Heart left ventricle (tissue), 16 donors: Measurements from ENCODE around the gene ZNF319. TPM values are rescaled to one million over a fixed set of nuclear protein-coding genes. Genes with fewer than 3 reads are reported as not detected.

Source experiments
- ATAC-seq, 4 donors: fragments of 200-7000 bp; cut with Tn5 transposase; one replicate each; pipeline ENCODE4 v1.9.1; 2020 to 2022; ENCODE audit warnings: moderate library complexity in 4 of 4, mild to moderate bottlenecking in 3 of 4, moderate number of reproducible peaks in 1 of 4
- DNase-seq, 5 donors: peaks; one replicate each; pipeline ENCODE4 v3.0.0-alpha.2; 2020
- H3K27ac ChIP-seq, 12 donors: fragments of 200-600 bp; sonication (generic) in 4 of 12; one replicate each; pipeline versions ENCODE4 v1.5.0 to v1.8.0; 2016 to 2022; ENCODE audit warnings: mild to moderate bottlenecking in 2 of 12
- H3K27me3 ChIP-seq, 9 donors: fragments of 200-600 bp; sonication (generic) in 2 of 9; one replicate each; pipeline versions ENCODE4 v1.5.1 to v1.8.0; 2016 to 2022; ENCODE audit warnings: mild to moderate bottlenecking in 3 of 9
- H3K36me3 ChIP-seq, 9 donors: fragments of 200-600 bp; sonication (generic) in 2 of 9; one replicate each; pipeline versions ENCODE4 v1.5.0 to v1.8.0; 2018 to 2022; ENCODE audit warnings: mild to moderate bottlenecking in 2 of 9
- H3K4me1 ChIP-seq, 12 donors: fragments of 200-600 bp; sonication (generic) in 4 of 12; one replicate each; pipeline versions ENCODE4 v1.5.0 to v1.8.0; 2016 to 2022; ENCODE audit warnings: mild to moderate bottlenecking in 3 of 12
- H3K4me3 ChIP-seq, 12 donors: fragments of 200-600 bp; sonication (generic) in 4 of 12; one replicate each; pipeline versions ENCODE4 v1.5.0 to v1.8.0; 2017 to 2022; ENCODE audit warnings: mild to moderate bottlenecking in 9 of 12, moderate library complexity in 4 of 12
- H3K9me3 ChIP-seq, 12 donors: fragments of 200-600 bp; sonication (generic) in 4 of 12; one replicate each; pipeline versions ENCODE4 v1.5.0 to v1.8.0; 2016 to 2022; ENCODE audit warnings: mild to moderate bottlenecking in 1 of 12
- CTCF ChIP-seq, 12 donors: fragments of 200-600 bp; sonication (generic) in 4 of 12; IDR thresholded peaks; one replicate each; pipeline versions ENCODE4 v1.5.0 to v1.8.0; 2018 to 2022; ENCODE audit warnings: antibody characterized with exemption in 12 of 12, mild to moderate bottlenecking in 5 of 12
- POLR2A ChIP-seq, 2 donors: fragments of 450-650 bp; IDR thresholded peaks; one replicate each; pipeline ENCODE4 v1.6.1; 2017; ENCODE audit warnings: antibody characterized with exemption in 2 of 2, mild to moderate bottlenecking in 2 of 2, moderate library complexity in 2 of 2
- WGBS, 4 donors: extraction: QIAGEN DNeasy Blood & Tissue Kit in 2 of 4; methylation state at CpG; one replicate each; pipeline versions ENCODE4 v1.1.5 to v1.1.7; 2013 to 2018; 5-methylcytosine and 5-hydroxymethylcytosine counted together
- intact Hi-C, 10 donors: fragments of 100-400 bp; cut with DNase I; formaldehyde crosslinking; loops; one replicate each; pipeline versions ENCODE4 v1.11.1 to v1.14.2; 2022
- polyA plus RNA-seq, 2 donors: library from polyadenylated mRNA; stranded (reverse); fragments of 200-250 nt; gene quantifications; one replicate each; pipeline ENCODE4 v1.2.3, GENCODE V29; 2013
- total RNA-seq, 9 donors: library from RNA; depleted of rRNA in 2 of 9; stranded (reverse); fragments of >200 nt in 2 of 9; fragmentation: NEBNext Ultra II Directional in 3 of 9; extraction: Animal tissue kit (Norgen Biotek cat#: 25700) in 3 of 9; gene quantifications; one replicate each; pipeline versions ENCODE4 v1.1.0 to v1.2.4, GENCODE V29; 2016 to 2023
- donor health status: ischemic (EF 13 %, LVEDD 7.1; RV severe dilation, severe dysfunction).
- donor health status: healthy with polysubstance abuse.
- donor health status: DM: no; HTN: yes; CAD: no.
- donor health status: DM: no; HTN: no; CAD: no.
- donor health status: ischemic (EF 25% LVEDD 6.9; RV normal size, moderate dysfunction).
- donor health status: ischemic (EF 25% LVEDD 5.7; RV mildly dilated, moderate dysfunction).
- donor health status: healthy.
- donor health status: DM: yes; HTN: yes; CAD: no.
- donor health status: ischemic (EF 35%, LVEDD 5.7; RV mildly dilated, moderate dysfunction).
- donor health status: nonischemic (EF 11% LVEDD 7.7; RV severe dilation, severe dysfunction).
- donor health status: DM: yes; HTN: yes; CAD: no.
- donor health status: PGD.
- donor health status: ischemic (EF 29% LVEDD 5.4; RV normal size, mild dysfunction).
- donor health status: nonischemic (EF 23%, LVEDD 6.1; RV moderate dilation, normal function).

The ZNF319 gene
- total and polyA plus RNA-seq, 11 donors: 5.6 to 10.5 (median 8.6) TPM

DNA sequence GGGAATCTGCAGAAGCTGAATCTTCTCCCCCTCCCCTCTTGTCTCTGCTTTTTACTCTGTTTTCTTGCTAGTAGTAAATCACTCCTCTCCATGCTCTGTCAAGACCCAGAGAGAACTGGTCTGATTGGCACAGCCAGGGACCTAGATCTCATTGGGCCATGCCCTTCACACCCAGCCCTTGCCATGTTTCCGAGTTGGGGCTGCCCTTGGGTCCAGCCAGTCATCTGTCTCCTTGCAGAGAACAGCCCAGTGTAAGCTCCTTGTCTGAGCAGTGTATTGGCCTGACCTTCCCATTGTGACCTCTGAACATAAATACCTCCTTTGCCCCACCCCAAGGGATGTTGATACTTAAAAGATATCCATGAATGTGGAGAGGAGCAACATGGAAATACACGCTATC lies 28.9 kb upstream of the ZNF319 start:
- ATAC-seq (peak in 1 of 4 donors; percentile 7), DNase-seq (peak in 2 of 5 donors; percentile 34 to 59)
- Histone ChIP-seq H3K4me1 (peaks cover 17 to 94% (median 84%) of the 10 kb centered on the region in 12 donors), H3K27me3 (peaks cover 0 to 25% (median 0%) of the 10 kb centered on the region in 9 donors), H3K27ac (peak overlapping the region in 9 of 12 donors; percentile 17 to 99 (median 96)), H3K4me3 (no peak overlapping the region), H3K36me3 (no peaks in the 10 kb centered on the region), H3K9me3 (no peaks in the 10 kb centered on the region)
- WGBS, 4 donors: 58 to 78% (median 67%) methylated on average over 2 of the region's 2 CpGs
- intact Hi-C loops: loop anchor here in 5 of 10 donors (2.0 to 10.0 kb wide), 8 partner anchors 53 to 455 kb away; partner anchors contain the start of gene CSNK2A2 (in 3 of the 5)
- TF ChIP-seq POLR2A (IDR thresholded peaks at IDR 0.05) (no peak), CTCF (IDR thresholded peaks at IDR 0.05) (no peak)

DNA sequence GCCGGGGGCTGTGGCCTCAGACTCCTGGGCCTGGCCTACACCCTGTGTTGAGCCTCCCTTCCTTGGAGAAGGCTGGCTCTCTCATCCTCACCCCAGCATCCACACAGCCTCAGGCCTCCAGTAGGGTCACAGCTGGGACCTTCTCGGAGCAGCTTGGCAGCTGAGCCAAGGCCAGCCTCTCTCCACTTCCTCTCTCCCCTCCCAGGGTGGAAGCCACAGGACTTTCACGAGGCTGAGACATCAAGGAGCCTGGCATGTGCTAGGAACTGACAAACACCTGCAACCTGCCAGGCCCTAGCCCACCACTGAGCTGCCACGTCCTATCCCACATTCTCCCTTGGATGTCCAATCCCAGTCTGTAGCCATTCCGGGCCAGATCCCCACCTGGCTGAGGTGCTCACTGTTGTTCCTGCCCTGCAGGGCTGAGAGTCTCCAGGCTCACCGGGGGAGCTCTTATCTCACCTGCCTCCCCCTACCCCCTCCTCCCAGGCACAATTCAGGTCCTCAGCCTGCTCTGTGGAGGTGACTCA lies 28.1 kb upstream of the ZNF319 start:
- Histone ChIP-seq H3K27ac (peak overlapping the region in 10 of 12 donors; percentile 17 to 99 (median 95)), H3K36me3 (no peaks in the 10 kb centered on the region), H3K9me3 (no peaks in the 10 kb centered on the region), H3K27me3 (peaks cover 0 to 25% (median 0%) of the 10 kb centered on the region in 9 donors), H3K4me3 (peak overlapping the region in 5 of 12 donors; percentile 73 to 96 (median 91)), H3K4me1 (peaks cover 15 to 92% (median 77%) of the 10 kb centered on the region in 12 donors)
- 24 to 41% (median 37%) methylated on average over 6 of the region's 6 CpGs for WGBS, 4 donors
- intact Hi-C loops: loop anchor here in 5 of 10 donors (2.0 to 10.0 kb wide), 8 partner anchors 54 to 456 kb away; partner anchors contain the start of gene CSNK2A2 (in 3 of the 5)
- TF ChIP-seq CTCF (IDR thresholded peaks at IDR 0.05) (no peak), POLR2A (IDR thresholded peaks at IDR 0.05) (no peak)
- DNase-seq (peak in 1 of 5 donors; percentile 66), ATAC-seq (no peak)

- peaks cover 17 to 92% (median 75%) of the 10 kb centered on the region in 12 donors for H3K4me1 ChIP-seq
- H3K4me3 ChIP-seq: peak overlapping the region in 10 of 12 donors; percentile 60 to 96 (median 88)
- TF ChIP-seq CTCF (IDR thresholded peaks at IDR 0.05) (no peak), POLR2A (IDR thresholded peaks at IDR 0.05) (no peak)
Measured at GRCh38 chr16:58027916-58028455, 27.5 kb upstream of the ZNF319 start.

More at GRCh38 chr16:58027916-58028455, 27.5 kb upstream of the ZNF319 start:
- peak in 1 of 5 donors; percentile 20 for DNase-seq
- no peak for ATAC-seq
- intact Hi-C loops: loop anchor here in 5 of 10 donors (2.0 to 10.0 kb wide), 8 partner anchors 54 to 457 kb away; partner anchors contain the start of gene CSNK2A2 (in 3 of the 5)
- H3K27me3 ChIP-seq: peaks cover 0 to 25% (median 0%) of the 10 kb centered on the region in 9 donors
- 54 to 76% (median 65%) methylated on average over 7 to 8 of the region's 8 CpGs for WGBS, 4 donors
- no peaks in the 10 kb centered on the region for H3K9me3 ChIP-seq
- H3K27ac ChIP-seq: peak overlapping the region; percentile 75 to 99 (median 95)
- H3K36me3 ChIP-seq: no peaks in the 10 kb centered on the region
